Lung (tissue), 12 donors: Measurements from ENCODE around the gene LENG8. TPM values are rescaled to one million over a fixed set of nuclear protein-coding genes. Genes with fewer than 3 reads are reported as not detected.
A peak's percentile ranks its signal among the peaks of the same experiment; 100 is the strongest.

Experiments used
- ATAC-seq: fragments of 200-7000 bp; cut with Tn5 transposase; one replicate; pipeline ENCODE4 v1.9.1; 2020; ENCODE audit warnings: moderate number of reproducible peaks; ENCODE audit not compliant: insufficient read depth, low FRiP score
- DNase-seq, 3 donors: peaks; one replicate each; pipeline ENCODE4 v3.0.0-alpha.2; 2013 to 2017
- H3K27ac ChIP-seq, 2 donors: one replicate each; pipeline ENCODE4 v1.5.1; 2013; ENCODE audit warnings: mild to moderate bottlenecking in 2 of 2, moderate library complexity in 2 of 2, control low read depth in 1 of 2, inconsistent platforms in 1 of 2, low read depth in 1 of 2, low read length in 1 of 2
- H3K27me3 ChIP-seq, 3 donors: one replicate each; pipeline ENCODE4 v1.5.1; 2013; ENCODE audit warnings: low read length in 2 of 3; ENCODE audit not compliant: control insufficient read depth in 3 of 3, insufficient read depth in 3 of 3
- H3K36me3 ChIP-seq, 4 donors: one replicate each; pipeline ENCODE4 v1.5.1; 2013; ENCODE audit warnings: low read length in 4 of 4, mild to moderate bottlenecking in 1 of 4, moderate library complexity in 1 of 4; ENCODE audit not compliant: control insufficient read depth in 4 of 4, insufficient read depth in 4 of 4
- H3K4me1 ChIP-seq, 5 donors: one replicate each; pipeline ENCODE4 v1.5.1; 2013; ENCODE audit warnings: low read length in 5 of 5, mild to moderate bottlenecking in 2 of 5, moderate library complexity in 1 of 5; ENCODE audit not compliant: control insufficient read depth in 5 of 5, insufficient read depth in 5 of 5
- H3K4me3 ChIP-seq: one replicate; pipeline ENCODE4 v1.5.1; 2013; ENCODE audit warnings: mild to moderate bottlenecking, control low read depth, moderate library complexity
- H3K9ac ChIP-seq, 2 donors: one replicate each; pipeline ENCODE4 v1.5.1; 2013; ENCODE audit warnings: low read length in 2 of 2, control low read depth in 1 of 2; ENCODE audit not compliant: insufficient read depth in 1 of 2
- H3K9me3 ChIP-seq, 4 donors: one replicate each; pipeline ENCODE4 v1.5.1; 2013; ENCODE audit warnings: low read length in 3 of 4, mild to moderate bottlenecking in 1 of 4, moderate library complexity in 1 of 4; ENCODE audit not compliant: control insufficient read depth in 4 of 4, insufficient read depth in 3 of 4
- WGBS, 2 donors: extraction: QIAGEN DNeasy Blood & Tissue Kit; methylation state at CpG; one replicate each; pipeline ENCODE4 v1.1.7; 2013; 5-methylcytosine and 5-hydroxymethylcytosine counted together
- polyA plus RNA-seq, 2 donors: library from polyadenylated mRNA; stranded (reverse); fragments of 200-250 nt; gene quantifications; one replicate each; pipeline ENCODE4 v1.2.1, GENCODE V29; 2013
- total RNA-seq, 2 donors: library from RNA; depleted of rRNA in 1 of 2; stranded (reverse); fragments of >200 nt in 1 of 2; gene quantifications; one replicate each; pipeline ENCODE4 v1.2.1, GENCODE V29; 2014 to 2021
- TF ChIP-seq, protein P1 (sequence below): IDR thresholded peaks from 2 replicates; pipeline ENCODE4 v1.5.1; 2012; ENCODE audit warnings: mild to moderate bottlenecking; ENCODE audit errors: control extremely low read depth, extremely low read depth
- donor health status: control.
- donor health status: control.
- donor health status: Bipolar disorder and iron deficiency.
- donor health status: healthy.
- donor health status: DM: yes; HTN: yes; CAD: no.

Gene LENG8
- total and polyA plus RNA-seq, 4 donors, result 75.1 to 199 (median 113) TPM

DNA sequence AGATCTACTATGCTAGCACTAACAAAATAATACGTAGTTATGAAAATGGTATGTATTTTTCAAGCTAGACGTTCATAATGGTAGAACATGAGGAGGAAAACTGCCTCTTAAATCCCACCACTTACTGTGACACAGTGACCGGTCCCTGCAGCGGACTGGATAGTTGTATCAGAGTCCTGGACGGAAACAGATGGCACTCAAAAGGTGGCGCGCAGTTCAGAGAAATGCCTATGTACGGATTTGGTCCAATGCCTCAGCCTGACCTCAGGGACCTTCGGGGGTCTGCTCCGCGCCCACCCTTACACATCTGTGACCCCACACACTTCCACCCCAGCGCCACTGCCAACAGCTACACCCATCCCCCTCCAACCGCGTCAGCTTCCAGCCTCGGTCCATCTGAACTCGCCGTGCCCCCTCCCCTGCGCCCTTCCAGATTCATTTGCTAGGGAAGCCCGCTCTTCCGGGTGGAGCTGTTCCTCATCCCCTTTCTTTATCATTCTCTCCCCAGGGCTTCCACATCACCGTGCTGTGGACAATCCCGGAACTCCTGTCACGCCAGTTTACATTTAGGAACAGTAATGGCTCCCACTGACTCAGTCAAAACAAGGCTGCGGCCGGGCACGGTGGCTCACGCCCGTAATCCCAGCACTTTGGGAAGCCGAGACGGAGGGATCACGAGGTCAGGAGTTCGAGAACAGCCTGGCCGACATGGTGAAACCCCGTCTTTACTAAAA, 792 bp upstream of the LENG8 start:
- H3K4me3 ChIP-seq, result peak overlapping the region; percentile 96
- peaks cover 10 to 28% (median 15%) of the 10 kb centered on the region in 5 donors for H3K4me1 ChIP-seq
- ATAC-seq, result peak; percentile 13
- peaks cover 0 to 37% (median 26%) of the 10 kb centered on the region in 4 donors for H3K36me3 ChIP-seq
- 1% methylated on average over 34 of the region's 34 CpGs for WGBS, 2 donors
- H3K9me3 ChIP-seq, result no peaks in the 10 kb centered on the region
- peak; percentile 71 to 79 (median 78) for DNase-seq
- no peaks in the 10 kb centered on the region for H3K27me3 ChIP-seq
- H3K9ac ChIP-seq, result peak overlapping the region; percentile 74 to 81
- H3K27ac ChIP-seq, result peak overlapping the region; percentile 97 to 98
- TF ChIP-seq, protein P1, sequence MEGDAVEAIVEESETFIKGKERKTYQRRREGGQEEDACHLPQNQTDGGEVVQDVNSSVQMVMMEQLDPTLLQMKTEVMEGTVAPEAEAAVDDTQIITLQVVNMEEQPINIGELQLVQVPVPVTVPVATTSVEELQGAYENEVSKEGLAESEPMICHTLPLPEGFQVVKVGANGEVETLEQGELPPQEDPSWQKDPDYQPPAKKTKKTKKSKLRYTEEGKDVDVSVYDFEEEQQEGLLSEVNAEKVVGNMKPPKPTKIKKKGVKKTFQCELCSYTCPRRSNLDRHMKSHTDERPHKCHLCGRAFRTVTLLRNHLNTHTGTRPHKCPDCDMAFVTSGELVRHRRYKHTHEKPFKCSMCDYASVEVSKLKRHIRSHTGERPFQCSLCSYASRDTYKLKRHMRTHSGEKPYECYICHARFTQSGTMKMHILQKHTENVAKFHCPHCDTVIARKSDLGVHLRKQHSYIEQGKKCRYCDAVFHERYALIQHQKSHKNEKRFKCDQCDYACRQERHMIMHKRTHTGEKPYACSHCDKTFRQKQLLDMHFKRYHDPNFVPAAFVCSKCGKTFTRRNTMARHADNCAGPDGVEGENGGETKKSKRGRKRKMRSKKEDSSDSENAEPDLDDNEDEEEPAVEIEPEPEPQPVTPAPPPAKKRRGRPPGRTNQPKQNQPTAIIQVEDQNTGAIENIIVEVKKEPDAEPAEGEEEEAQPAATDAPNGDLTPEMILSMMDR, result no peak

DNA sequence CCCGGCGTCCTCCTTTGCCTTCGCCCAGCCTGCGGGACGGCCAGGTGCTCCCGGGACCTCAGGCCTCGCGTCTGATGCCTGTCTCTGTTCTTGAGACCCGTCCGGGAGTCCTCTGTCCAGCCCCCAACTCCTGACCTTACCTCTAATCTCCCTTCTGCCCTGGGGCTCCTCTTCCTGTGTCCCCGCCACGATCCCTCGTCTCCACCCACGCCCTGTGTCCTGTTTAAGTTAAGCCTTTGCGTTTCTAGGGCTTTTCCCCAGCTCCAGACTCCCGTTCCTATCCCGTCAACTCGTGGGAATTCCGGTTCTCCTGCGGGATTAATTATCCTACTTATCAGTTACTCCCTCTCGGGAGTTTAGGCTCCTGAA, 686 bp downstream of the LENG8 start:
- H3K36me3 ChIP-seq, result peaks cover 4 to 50% (median 36%) of the 10 kb centered on the region in 4 donors
- H3K9ac ChIP-seq, result peak overlapping the region; percentile 85 to 94
- no peak for ATAC-seq
- H3K9me3 ChIP-seq, result no peaks in the 10 kb centered on the region
- peaks cover 10 to 28% (median 15%) of the 10 kb centered on the region in 5 donors for H3K4me1 ChIP-seq
- H3K27ac ChIP-seq, result peak overlapping the region; percentile 97 to 98
- no peak for DNase-seq
- peak overlapping the region; percentile 96 for H3K4me3 ChIP-seq
- 1% methylated on average over 20 to 21 of the region's 21 CpGs for WGBS, 2 donors
- H3K27me3 ChIP-seq, result no peaks in the 10 kb centered on the region
- TF ChIP-seq, protein P1, result no peak

DNA sequence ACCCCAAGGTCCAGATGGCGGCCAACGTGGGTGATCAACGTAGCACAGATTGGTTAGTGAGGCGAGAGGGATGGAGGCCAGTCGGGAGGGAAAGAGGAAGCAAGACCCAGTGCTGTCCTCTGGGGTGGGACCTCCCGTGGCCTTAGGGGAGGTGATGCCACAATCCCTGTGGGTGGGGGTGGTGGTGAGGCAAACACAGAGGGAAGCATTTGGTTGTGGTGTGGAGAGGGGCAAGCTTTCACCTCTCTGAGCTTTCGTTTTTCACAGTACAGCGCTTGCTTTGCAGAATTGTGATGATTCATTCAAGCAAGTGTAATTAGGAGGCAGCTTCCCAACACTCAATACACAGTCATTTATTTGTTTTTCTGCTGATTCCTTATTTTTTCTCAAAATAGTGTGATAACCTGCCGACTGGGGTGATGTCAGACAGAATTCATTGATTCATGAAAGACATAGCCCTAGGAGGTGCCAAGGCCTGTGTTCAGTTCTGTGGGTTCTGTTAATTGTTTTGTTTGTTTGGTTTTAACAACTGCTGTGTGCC, 2.4 kb downstream of the LENG8 start:
- Histone ChIP-seq H3K4me1 (peaks cover 10 to 28% (median 15%) of the 10 kb centered on the region in 5 donors), H3K27ac (peak overlapping the region in 1 of 2 donors; percentile 17), H3K36me3 (peaks cover 13 to 65% (median 44%) of the 10 kb centered on the region in 4 donors), H3K9me3 (no peaks in the 10 kb centered on the region), H3K9ac (peak overlapping the region in 1 of 2 donors; percentile 46), H3K4me3 (no peak overlapping the region), H3K27me3 (no peaks in the 10 kb centered on the region)
- 59 to 64% methylated on average over 9 of the region's 9 CpGs for WGBS, 2 donors
- TF ChIP-seq, protein P1, result no peak
- DNase-seq, result no peak
- ATAC-seq, result no peak
